HepG2 (cell line): ENCODE results near the gene ACTN1. TPM values are rescaled to one million over a fixed set of nuclear protein-coding genes. Genes with fewer than 3 reads are reported as not detected.

Source experiments
- ATAC-seq: fragments of 200-7000 bp; cut with Tn5 transposase; 3 replicates; pipeline ENCODE4 v1.9.1; 2020; ENCODE audit warnings: mild to moderate bottlenecking, moderate library complexity
- BruUV-seq: library from RNA; stranded (reverse); fragments of 400-500 nt; replicated peaks from 2 replicates; lab custom pipeline; 2021; lab: Mats Ljungman, UMichigan
- CTCF ChIA-PET: fragments of 300-600 bp; formaldehyde crosslinking; extraction: SDS; loops from one replicate; lab custom pipeline; 2021; ENCODE audit warnings: low total read pairs, inconsistent platforms, low intra/inter-chr PET ratio; lab: Yijun Ruan, JAX
- POLR2A ChIA-PET: fragments of 350-600 bp; sonication (Branson Sonifier 250); formaldehyde crosslinking; loops from one replicate; lab custom pipeline; 2020; ENCODE audit warnings: antibody characterized with exemption, inconsistent platforms; lab: Yijun Ruan, JAX
- DNase-seq: peaks from one replicate; pipeline ENCODE4 v3.0.0-alpha.2; 2015; ENCODE audit warnings: low spot score
- FAIRE-seq: peaks from 3 replicates; lab custom pipeline; 2011; peaks lifted over from hg19 to GRCh38; lab: Jason Lieb, UNC
- H2AFZ ChIP-seq: one replicate; pipeline ENCODE4 v1.6.1; 2011; ENCODE audit warnings: low read length, inconsistent platforms
- H3K27ac ChIP-seq: fragments of 300-600 bp; 3 replicates; pipeline ENCODE4 v1.8.0; 2011; ENCODE audit warnings: mixed run types, mild to moderate bottlenecking, mixed read lengths, low read length, inconsistent platforms; ENCODE audit not compliant: insufficient read depth; ENCODE audit errors: extremely low read length
- H3K27me3 ChIP-seq, 2 experiments: fragments of 200-600 bp in 1 of 2; 2 replicates in 1 of 2; 3 replicates in 1 of 2; pipeline versions ENCODE4 v1.6.0 to v1.8.0; 2011; ENCODE audit warnings: low read length in 2 of 2, mild to moderate bottlenecking in 2 of 2, moderate library complexity in 2 of 2, inconsistent platforms in 1 of 2; ENCODE audit not compliant: insufficient read depth in 2 of 2, control insufficient read depth in 1 of 2
- H3K36me3 ChIP-seq, 2 experiments: fragments of 200-600 bp in 1 of 2; replicated peaks in 1 of 2; 2 replicates in 1 of 2; 3 replicates in 1 of 2; pipeline versions ENCODE4 v1.5.1 to v1.8.0; 2011; ENCODE audit warnings: low read length in 2 of 2, inconsistent platforms in 1 of 2; ENCODE audit not compliant: insufficient read depth in 2 of 2, control insufficient read depth in 1 of 2
- H3K4me1 ChIP-seq: 2 replicates; pipeline ENCODE4 v1.5.1; 2012; ENCODE audit warnings: low read length, inconsistent platforms; ENCODE audit not compliant: insufficient read depth
- H3K4me2 ChIP-seq: 2 replicates; pipeline ENCODE4 v1.6.0; 2011; ENCODE audit warnings: low read depth, low read length, inconsistent platforms
- H3K4me3 ChIP-seq, 3 experiments: fragments of 200-600 bp in 1 of 3; sonication (generic), shearing (Covaris generic) in 1 of 3; replicated peaks in 1 of 3; 2 replicates each; pipeline ENCODE4 v1.5.1; 2011 to 2016; ENCODE audit warnings: low read length in 3 of 3, inconsistent platforms in 2 of 3, low read depth in 2 of 3, mild to moderate bottlenecking in 2 of 3, control low read depth in 1 of 3, mixed read lengths in 1 of 3; ENCODE audit not compliant: insufficient read depth in 1 of 3
- H3K79me2 ChIP-seq: one replicate; pipeline ENCODE4 v1.6.1; 2011; ENCODE audit warnings: low read length, inconsistent platforms; ENCODE audit not compliant: insufficient read depth
- H3K9ac ChIP-seq: 2 replicates; pipeline ENCODE4 v1.6.0; 2011; ENCODE audit warnings: mild to moderate bottlenecking, low read depth, low read length, inconsistent platforms; ENCODE audit not compliant: insufficient read depth
- H3K9me3 ChIP-seq: 2 replicates; pipeline ENCODE4 v1.5.1; 2012; ENCODE audit warnings: mild to moderate bottlenecking, low read length
- H4K20me1 ChIP-seq: 2 replicates; pipeline ENCODE4 v1.6.0; 2011; ENCODE audit warnings: inconsistent platforms, mild to moderate bottlenecking, low read length, moderate library complexity; ENCODE audit not compliant: insufficient read depth
- AGO2 ChIP-seq: fragments of 200-400 bp; formaldehyde crosslinking; optimal IDR thresholded peaks from 2 replicates; pipeline ENCODE3; 2017; ENCODE audit warnings: mild to moderate bottlenecking, low read depth, low read length, moderate library complexity
- KLF6 ChIP-seq: IDR thresholded peaks from 2 replicates; pipeline ENCODE4 v1.8.0; 2016; ENCODE audit warnings: missing biosample characterization, missing genetic modification reagents
- RBM22 ChIP-seq: fragments of 200-400 bp; formaldehyde crosslinking; optimal IDR thresholded peaks from 2 replicates; pipeline ENCODE3; 2017; ENCODE audit warnings: mild to moderate bottlenecking, low read length, moderate library complexity
- ZNF746 ChIP-seq: sonication (generic); formaldehyde crosslinking; IDR thresholded peaks from 2 replicates; pipeline ENCODE4 v1.8.0; 2022; ENCODE audit warnings: mild to moderate bottlenecking, missing genetic modification reagents
- ZSCAN31 ChIP-seq: sonication (generic); formaldehyde crosslinking; IDR thresholded peaks from 2 replicates; pipeline ENCODE4 v1.5.0; 2020; ENCODE audit warnings: low read depth, mild to moderate bottlenecking, missing genetic modification reagents
- WGBS: methylation state at CpG from one replicate; pipeline ENCODE4 v1.1.6; 2017; ENCODE audit warnings: low lambda C conversion rate; 5-methylcytosine and 5-hydroxymethylcytosine counted together
- in situ Hi-C: cut with HindIII; loops from 2 replicates; pipeline ENCODE4 v1.10.0; 2017; ENCODE audit warnings: low pct_unique_long_range_greater_than_20kb; ENCODE audit not compliant: extremely low pct_ligation_motif_present
- intact Hi-C: fragments of 100-400 bp; cut with micrococcal nuclease; formaldehyde crosslinking; loops from one replicate; pipeline ENCODE4 v1.10.0; 2022; ENCODE audit not compliant: unreplicated experiment
- polyA plus RNA-seq, 8 experiments: library from polyadenylated mRNA; depleted of rRNA in 3 of 8; stranded (reverse) in 7 of 8; unstranded in 1 of 8; fragments of >200 nt; fragmentation: Illumina TruSeq in 4 of 8; extraction: Trizol in 4 of 8; gene quantifications; 2 replicates each; pipeline versions ENCODE4 v1.2.1 to v1.2.3, GENCODE V29; 2011 to 2016; ENCODE audit warnings: low read depth in 4 of 8, missing spikeins in 1 of 8, mixed read lengths in 1 of 8; ENCODE audit not compliant: insufficient read depth in 1 of 8
- total RNA-seq, 5 experiments: library from RNA; depleted of rRNA; stranded (reverse); fragments of >200 nt; fragmentation: Illumina TruSeq; extraction: Trizol; gene quantifications; 2 replicates each; pipeline ENCODE4 v1.2.3, GENCODE V29; 2016; ENCODE audit warnings: low read depth in 1 of 5

The ACTN1 gene
- total and polyA plus RNA-seq, 2 of the 13 experiments (the other 11 are each of a cell fraction or from before 2014, with no cell fraction given), result 58.6 to 162 TPM

- intact Hi-C loops (no loop called here), in situ Hi-C loops (no loop called here)
- WGBS, result 93% methylated on average over 6 of the region's 18 CpGs
- POLR2A ChIA-PET, result no interaction called here
- ATAC-seq, result no peak
- Histone ChIP-seq H3K9me3 (no peaks in the 10 kb centered on the region), H4K20me1 (no peaks in the 10 kb centered on the region), H3K36me3 (peaks cover 66 to 92% of the 10 kb centered on the region in 2 experiments), H3K4me3 (no peak overlapping the region), H2AFZ (no peak overlapping the region), H3K4me1 (peaks cover 17% of the 10 kb centered on the region), H3K27me3 (no peaks in the 10 kb centered on the region), H3K79me2 (no peaks in the 10 kb centered on the region), H3K9ac (no peak overlapping the region), H3K4me2 (no peak overlapping the region), H3K27ac (no peak overlapping the region)
- BruUV-seq, result no TSS peak
- TF ChIP-seq KLF6 (no peak), AGO2 (peak; percentile 76)
- CTCF ChIA-PET, result no interaction called here
- no peak for FAIRE-seq
- DNase-seq, result no peak
Observed at GRCh38 chr14:68877993-68878575, 101.0 kb downstream of the ACTN1 start.

GRCh38 chr14:68876976-68877375 is 102.1 kb downstream of the ACTN1 start:
- POLR2A ChIA-PET, result no interaction called here
- 100% methylated on average over 3 of the region's 6 CpGs for WGBS

More at GRCh38 chr14:68876976-68877375, 102.1 kb downstream of the ACTN1 start:
- H3K79me2 ChIP-seq, result no peaks in the 10 kb centered on the region
- no peaks in the 10 kb centered on the region for H4K20me1 ChIP-seq
- no peaks in the 10 kb centered on the region for H3K27me3 ChIP-seq
- peaks cover 17% of the 10 kb centered on the region for H3K4me1 ChIP-seq
- FAIRE-seq (no peak), DNase-seq (no peak), ATAC-seq (no peak)
- CTCF ChIA-PET, result no interaction called here
- no peaks in the 10 kb centered on the region for H3K9me3 ChIP-seq
- BruUV-seq, result no TSS peak
- peaks cover 60 to 90% of the 10 kb centered on the region in 2 experiments for H3K36me3 ChIP-seq
- no peak overlapping the region for H3K4me2 ChIP-seq
- H3K27ac ChIP-seq, result no peak overlapping the region
- intact Hi-C loops, result no loop called here
- no peak overlapping the region for H3K4me3 ChIP-seq
- H3K9ac ChIP-seq, result no peak overlapping the region
- in situ Hi-C loops, result no loop called here
- no peak overlapping the region for H2AFZ ChIP-seq
- TF ChIP-seq ZSCAN31 (CRISPR knock-in tag) (no peak), ZNF746 (CRISPR knock-in tag) (no peak), RBM22 (peak; percentile 74)
